Stimulated activated CD4-positive, alpha-beta T cell treated with anti-CD3 and anti-CD28 coated beads, Interleukin-1b, Interleukin-23, amount 100 ng/mL, for 1 hour (primary cell): ENCODE measurements around the gene CBARP.
"Not testable (repeated sequence)": the region's sequence is repeated elsewhere in the genome, so short reads cannot be mapped to it uniquely, and the experiment has no call there.

Experiments used
- DNase-seq, 2 donors: peaks; one replicate each; pipeline ENCODE4 v3.0.0-alpha.2; 2020; ENCODE audit warnings: low read depth in 2 of 2

The CBARP gene

DNA sequence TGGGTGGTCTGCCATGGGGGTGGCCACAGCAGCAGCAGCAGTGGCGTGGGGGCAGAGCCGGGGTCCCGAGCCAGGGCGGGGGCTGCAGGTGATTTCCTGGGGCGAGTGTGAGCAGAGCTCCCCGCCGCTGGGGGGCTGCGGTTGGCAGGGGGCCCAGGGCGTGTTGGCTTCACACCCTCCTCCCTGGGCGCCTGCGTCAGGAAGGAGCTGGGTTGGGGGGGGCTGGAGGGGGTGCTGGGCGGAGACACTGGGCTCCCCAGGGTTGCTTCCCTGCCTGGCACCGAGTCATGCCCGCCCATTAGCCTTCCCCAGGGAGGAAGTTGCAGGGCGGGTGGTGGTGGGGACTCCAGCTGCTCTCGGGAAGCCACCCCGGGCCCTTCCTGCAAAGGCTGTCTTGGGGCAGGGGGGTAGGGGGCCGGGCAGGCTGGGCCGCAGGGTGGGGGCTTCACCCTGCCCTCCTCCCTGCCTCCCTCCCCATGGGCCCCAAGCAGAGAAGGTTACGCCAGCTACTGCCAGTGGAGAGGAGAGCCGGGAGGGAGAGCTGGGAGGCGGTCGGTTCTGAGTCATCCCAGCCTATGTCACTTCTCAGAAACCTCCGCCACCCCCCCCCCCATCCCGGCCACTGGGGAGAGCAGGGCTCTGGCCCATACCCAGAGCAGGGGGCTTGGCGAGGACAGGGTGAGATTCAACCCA is 15.2 kb upstream of the CBARP start:
- DNase-seq: no peak

DNA sequence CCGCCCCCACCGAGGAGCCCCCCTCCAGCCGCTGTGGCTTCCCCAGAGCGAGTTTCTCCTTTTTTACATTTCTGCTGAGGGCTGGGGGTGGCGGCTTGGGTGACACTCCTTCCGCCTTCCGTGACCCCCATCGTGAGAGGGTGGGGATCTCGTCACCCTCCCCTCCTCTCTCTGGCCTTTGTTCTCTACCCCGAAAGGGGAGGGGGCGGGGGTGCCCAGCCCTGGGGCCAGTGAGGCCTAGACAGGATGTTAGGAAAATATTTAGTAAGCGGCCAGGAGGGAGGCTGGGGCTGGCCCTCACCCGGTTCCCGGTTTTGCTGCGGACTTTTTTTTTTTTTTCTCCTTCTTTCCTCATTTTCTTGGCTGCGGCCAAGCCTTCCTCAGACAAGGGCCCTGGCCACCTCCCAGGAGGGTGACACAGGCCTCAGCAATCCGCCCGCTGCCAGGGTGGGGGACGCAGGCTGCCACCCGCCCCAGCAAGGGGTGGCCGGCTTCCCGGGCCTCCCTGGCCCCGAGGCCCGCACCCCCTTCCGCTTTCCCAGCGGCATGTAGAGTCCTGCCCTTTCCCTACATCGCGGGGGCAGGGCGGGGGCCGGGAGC is 14.5 kb upstream of the CBARP start:
- DNase-seq: no peak

DNA sequence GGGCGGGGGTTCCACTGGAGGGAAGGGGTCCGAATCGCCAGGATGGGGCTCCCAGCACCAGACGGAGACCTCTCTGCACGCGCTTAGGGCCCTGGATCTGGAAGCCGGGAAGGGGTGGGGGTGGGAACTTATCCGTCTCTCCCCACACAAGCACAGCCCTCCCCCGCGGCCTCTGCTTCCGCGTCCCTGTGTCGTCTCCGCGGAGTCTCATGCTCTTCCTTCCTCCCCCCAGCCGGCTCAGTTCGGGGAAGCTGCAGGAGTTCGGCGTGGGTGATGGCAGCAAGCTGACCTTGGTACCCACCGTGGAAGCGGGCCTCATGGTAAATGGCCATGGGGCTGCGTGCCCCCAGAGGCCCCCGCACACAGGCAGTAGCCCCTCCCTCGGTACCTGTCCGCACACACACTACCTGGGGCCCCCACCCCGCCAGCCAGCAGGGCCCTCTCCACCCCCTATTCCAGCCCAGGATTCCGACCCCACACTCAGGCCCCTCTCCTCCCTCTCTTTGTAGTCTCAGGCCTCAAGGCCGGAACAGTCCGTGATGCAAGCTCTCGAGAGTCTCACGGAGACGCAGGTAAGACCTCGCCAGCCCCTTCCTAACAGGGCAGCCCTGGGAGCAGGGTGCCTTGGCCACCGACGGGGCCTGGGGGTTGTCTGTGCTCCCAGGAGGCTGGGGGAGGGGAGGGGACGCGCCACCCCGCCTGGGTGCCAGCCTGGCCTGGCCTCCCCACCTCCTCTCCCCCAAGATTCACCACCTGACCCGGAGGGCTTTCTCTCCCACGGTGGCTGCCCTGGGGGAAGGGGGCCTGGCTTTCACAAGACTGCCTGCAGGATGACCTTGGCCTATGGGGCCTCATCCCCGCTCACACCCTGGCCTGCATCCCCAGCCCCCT is 13.8 kb upstream of the CBARP start:
- no peak for DNase-seq

- no peak for DNase-seq
These were observed 12.8 kb upstream of the CBARP start for GRCh38 chr19:1250437-1251260.

DNA sequence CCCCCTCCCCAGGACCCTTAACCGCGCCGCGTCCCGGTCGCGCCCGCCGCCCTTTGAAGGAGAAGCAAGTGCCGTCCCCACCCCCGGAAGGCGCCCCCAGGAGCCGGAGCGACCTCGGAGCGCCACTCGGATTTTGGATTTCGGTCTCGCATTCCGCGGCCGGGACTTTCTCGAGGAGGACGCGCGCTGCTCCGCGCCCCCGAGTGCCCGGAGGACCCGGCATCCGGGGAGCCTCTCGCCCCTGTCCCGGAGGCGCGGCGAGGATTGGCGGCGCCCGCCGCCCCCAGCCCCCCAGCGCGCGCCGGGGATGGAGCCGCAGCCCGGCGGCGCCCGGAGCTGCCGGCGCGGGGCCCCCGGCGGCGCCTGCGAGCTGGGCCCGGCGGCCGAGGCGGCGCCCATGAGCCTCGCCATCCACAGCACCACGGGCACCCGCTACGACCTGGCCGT is 12.2 kb upstream of the CBARP start:
- no peak for DNase-seq

DNA sequence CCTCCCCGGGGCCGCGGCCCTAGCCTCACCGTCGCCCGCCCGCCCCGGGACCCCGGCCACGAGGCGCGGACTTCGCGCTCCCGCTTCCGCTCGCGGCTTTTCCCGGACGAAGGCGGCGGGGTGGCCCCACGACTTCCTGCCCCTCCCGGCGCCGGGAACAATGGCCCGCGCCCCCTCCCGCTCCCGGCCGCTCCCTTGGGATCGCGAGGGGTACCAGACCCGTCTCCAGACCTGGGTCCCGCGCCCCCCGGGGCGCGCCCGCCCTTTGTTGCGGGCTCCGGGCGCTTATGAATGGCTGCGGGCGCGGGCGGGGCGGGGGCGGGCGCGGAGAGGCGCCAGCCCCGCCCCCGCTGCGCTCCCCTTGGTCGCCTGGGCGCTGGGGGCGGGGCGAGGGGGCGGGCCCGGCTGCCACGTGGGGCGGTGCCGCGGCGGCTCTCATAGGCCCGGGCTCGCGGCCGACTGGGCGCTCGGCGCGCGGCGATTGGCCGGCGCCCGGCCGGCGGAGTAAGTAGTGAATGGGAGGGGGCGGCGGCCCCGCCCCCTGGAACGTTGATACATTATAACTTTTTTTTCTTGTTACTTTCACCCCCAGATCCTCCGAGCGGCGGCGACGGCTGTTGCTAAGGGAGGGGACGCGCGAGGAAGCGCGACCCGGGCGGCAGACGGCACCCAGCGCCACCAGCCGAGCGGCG is 11.6 kb upstream of the CBARP start:
- DNase-seq: peak; percentile 89 to 96

DNA sequence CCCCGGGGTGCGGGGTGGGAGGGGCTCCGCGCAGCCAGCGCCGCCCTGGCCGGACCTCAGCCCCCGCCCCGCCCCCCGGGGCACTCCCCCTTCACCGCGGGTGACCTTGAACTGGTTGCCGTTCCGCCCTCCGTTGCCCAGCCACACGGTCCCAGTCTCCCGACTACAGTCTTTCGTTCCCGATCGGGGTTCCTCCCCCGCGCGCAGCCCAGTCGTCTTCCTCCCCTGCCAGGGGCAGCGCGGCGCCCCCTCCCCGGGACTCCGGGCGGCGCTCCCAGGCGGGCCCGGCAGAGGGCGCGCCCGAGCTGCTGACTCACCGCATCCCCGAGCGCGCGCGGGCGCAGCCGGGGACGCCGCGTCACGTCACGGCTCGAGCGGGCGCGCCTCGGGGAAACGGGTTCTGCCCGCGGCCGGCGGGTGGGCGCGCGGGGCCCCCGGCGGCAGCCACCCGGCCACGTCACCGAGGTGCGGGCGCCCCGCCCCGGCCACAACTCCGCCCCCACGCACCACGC is 11.0 kb upstream of the CBARP start:
- DNase-seq: peak; percentile 62 to 74

- no peak for DNase-seq
These were observed 10.5 kb upstream of the CBARP start, which contains the start of gene MIDN for GRCh38 chr19:1248139-1248785. TSS of gene MIDN (plus strand) at chr19:1248583. CDS start at chr19:1250297, 1,714 bp downstream.

DNA sequence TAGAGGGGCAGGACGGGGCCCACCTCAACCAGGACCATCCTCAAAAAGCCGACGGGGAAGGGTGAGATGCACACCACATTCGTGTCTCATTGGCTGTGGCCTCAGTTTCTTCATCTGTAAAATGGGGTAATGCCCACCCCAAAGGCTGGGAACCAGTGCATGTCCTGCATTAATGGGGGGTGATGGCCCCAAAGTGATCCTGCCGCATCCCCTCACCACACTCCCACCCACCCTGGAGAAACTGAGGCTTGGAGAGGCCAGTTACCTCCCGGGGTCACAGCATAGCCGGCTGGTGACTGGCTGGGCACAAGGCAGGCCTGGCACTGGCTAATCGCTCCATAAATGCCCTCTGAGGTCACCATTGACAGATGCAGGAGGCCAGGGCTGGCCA is 9.9 kb upstream of the CBARP start:
- DNase-seq: no peak

DNA sequence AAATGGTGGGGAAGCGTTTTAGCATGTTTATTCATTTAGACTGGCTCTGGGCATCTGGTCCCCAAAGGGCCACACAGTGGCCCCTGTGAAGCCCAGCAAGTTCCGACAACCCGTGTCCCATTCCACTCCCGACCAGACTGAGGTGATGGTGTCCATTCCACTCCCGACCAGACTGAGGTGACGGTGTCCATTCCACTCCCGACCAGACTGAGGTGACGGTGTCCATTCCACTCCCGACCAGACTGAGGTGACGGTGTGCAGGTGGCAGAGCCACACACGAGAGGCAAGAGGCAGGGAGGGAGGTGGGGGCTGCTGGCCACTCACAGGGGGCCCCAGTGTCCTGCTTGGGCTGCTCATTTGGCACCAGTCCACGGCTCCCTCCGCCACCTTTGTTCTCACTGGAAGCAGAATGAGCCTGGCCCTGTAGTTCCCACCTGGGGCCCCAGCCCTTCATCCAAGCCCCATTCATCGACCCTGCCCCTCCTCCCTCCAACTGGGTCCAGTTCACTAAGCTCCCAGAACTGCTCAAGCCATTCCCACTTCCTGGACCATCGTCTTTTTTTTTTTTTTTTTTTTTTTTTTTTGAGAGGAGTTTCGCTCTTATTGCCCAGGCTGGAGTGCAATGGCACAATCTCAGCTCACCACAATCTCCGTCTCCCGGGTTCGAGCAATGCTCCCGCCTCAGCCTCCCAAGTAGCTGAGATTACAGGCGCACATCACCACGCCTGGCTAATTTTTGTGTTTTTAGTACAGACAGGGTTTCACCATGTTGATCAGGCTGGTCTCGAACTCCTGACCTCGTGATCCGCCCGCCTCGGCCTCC is 8.7 kb upstream of the CBARP start:
- not testable (repeated sequence) for DNase-seq

- DNase-seq: no peak
These were observed 7.9 kb upstream of the CBARP start for GRCh38 chr19:1245494-1246264.

DNA sequence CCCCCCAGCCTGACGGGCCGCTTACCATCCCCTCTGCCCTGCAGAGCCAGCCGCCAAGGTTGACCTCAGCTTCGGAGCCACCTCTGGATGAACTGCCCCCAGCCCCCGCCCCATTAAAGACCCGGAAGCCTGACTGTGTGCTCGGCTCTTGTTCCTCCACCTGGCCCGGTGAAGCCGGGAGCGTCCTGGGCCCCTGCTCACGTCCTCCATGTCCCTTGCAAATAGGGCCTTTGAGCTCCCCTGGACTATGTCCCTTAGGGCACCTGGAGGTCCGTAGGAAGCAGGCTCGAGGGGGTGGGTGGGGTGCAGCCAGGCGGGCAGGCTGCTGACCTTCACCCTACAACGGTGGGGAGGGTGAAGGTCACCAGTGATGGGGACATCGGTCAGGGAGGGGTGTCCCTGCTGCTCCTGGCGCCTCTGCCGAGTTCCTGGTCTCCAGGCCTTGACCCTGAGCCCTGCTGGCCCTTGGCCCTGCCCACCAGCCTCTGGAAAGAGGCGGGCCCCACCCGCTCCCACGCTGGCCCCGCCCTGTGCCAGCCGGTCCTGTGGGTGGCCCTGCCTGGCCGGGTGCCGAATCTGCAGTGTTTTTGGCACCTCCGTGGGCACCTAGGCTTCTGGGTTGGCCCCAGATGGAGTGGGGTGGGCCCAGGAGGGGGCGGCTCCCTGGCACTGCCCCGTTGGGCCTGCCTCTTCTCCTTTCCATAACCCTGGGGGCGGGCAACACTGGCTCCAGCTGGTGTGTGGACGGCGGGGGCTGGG is 7.1 kb upstream of the CBARP start:
- DNase-seq: no peak

- DNase-seq: peak; percentile 73 to 77
These were observed 6.2 kb upstream of the CBARP start for GRCh38 chr19:1243768-1244692.

GRCh38 chr19:1241417-1242095 is 3.8 kb upstream of the CBARP start, which contains the start of gene ATP5F1D:
TSS of gene ATP5F1D (plus strand) at chr19:1241751. CDS start at chr19:1241851, 100 bp downstream.
- peak; percentile 77 to 81 for DNase-seq

DNA sequence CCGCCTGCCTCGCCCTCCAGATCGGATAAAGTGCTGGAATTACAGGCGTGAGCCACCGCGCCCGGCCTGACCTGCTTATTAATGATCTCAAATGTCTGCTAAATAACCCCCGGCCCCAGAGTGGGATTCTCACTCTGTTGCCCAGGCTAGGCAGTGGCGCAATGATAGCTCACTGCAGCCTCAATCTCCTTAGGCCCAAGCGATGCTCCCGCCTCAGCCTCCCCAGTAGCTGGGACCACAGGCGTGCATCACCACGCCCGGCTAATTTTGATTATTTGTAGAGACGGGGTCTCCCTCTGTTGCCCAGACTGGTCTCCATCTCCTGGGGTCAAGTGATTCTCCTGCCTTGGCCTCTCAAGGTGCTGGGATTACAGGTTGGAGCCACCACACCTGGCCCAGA is 3.1 kb upstream of the CBARP start:
- DNase-seq: no peak
